Measurements from ENCODE around the gene DDI2. TPM values are rescaled to one million over a fixed set of nuclear protein-coding genes. Genes with fewer than 3 reads are reported as not detected.

The DDI2 gene
- total RNA-seq, 2 experiments from 2014 or later = 31.6 to 33.3 TPM

GRCh38 chr1:15714406-15715136, 97.3 kb downstream of the DDI2 start:
- peaks cover 3% of the 10 kb centered on the region for H3K4me1 Mint-ChIP-seq
- H3K27ac Mint-ChIP-seq = no peak overlapping the region
- no peaks in the 10 kb centered on the region for H3K9me3 Mint-ChIP-seq
- DNase-seq = no peak
- peaks cover 2% of the 10 kb centered on the region for H3K36me3 Mint-ChIP-seq
- no peak for ATAC-seq (ENCODE audit: low read depth)
- H3K4me3 Mint-ChIP-seq = no peak overlapping the region
- no peaks in the 10 kb centered on the region for H3K27me3 Mint-ChIP-seq
- POLR2A ChIA-PET = no interaction called here

- no peaks in the 10 kb centered on the region for H3K27me3 Mint-ChIP-seq
- ATAC-seq (ENCODE audit: low read depth) = no peak
- no peaks in the 10 kb centered on the region for H3K9me3 Mint-ChIP-seq
- no peaks in the 10 kb centered on the region for H3K4me1 Mint-ChIP-seq
- POLR2A ChIA-PET = no interaction called here
- no peak overlapping the region for H3K27ac Mint-ChIP-seq
- peaks cover 3% of the 10 kb centered on the region for H3K36me3 Mint-ChIP-seq
- DNase-seq = no peak
- no peak overlapping the region for H3K4me3 Mint-ChIP-seq
These were observed 100.3 kb downstream of the DDI2 start for GRCh38 chr1:15717418-15718125.

- no peak overlapping the region for H3K4me3 Mint-ChIP-seq
- peaks cover 3% of the 10 kb centered on the region for H3K36me3 Mint-ChIP-seq
- no peaks in the 10 kb centered on the region for H3K4me1 Mint-ChIP-seq
- DNase-seq (no peak), ATAC-seq (ENCODE audit: low read depth) (no peak)
- H3K9me3 Mint-ChIP-seq = no peaks in the 10 kb centered on the region
- H3K27me3 Mint-ChIP-seq = no peaks in the 10 kb centered on the region
- no peak overlapping the region for H3K27ac Mint-ChIP-seq
- POLR2A ChIA-PET = interaction anchor here (1.7 kb wide), 1 partner anchor 21 kb away, joined by 3 read pairs; no protein-coding TSS in a partner anchor
These were observed 100.9 kb downstream of the DDI2 start for GRCh38 chr1:15718199-15718601.

Other genes starting within 250 kb of the DDI2 start
- gene EFHD2, start 207.6 kb upstream of the DDI2 start, total RNA-seq = 10 to 100 TPM; 49.4 TPM
- 1 to 10 TPM in 1 of 2 experiments, under 1 TPM in 1; 0.39 to 1.0 TPM for gene CTRC, start 179.0 kb upstream of the DDI2 start, total RNA-seq
- gene CELA2A, start 160.7 kb upstream of the DDI2 start, total RNA-seq = not detected
- not detected for gene CELA2B, start 141.4 kb upstream of the DDI2 start, total RNA-seq
- 10 to 100 TPM in 1 of 2 experiments, 1 to 10 TPM in 1; 9.6 to 13.7 TPM for gene CASP9, start 93.2 kb upstream of the DDI2 start, total RNA-seq
- 10 to 100 TPM; 15.7 to 18.9 TPM for gene DNAJC16, start 90.6 kb upstream of the DDI2 start, total RNA-seq
- 1 to 10 TPM; 7.6 to 8.0 TPM for gene AGMAT, start 32.4 kb upstream of the DDI2 start, total RNA-seq
- gene PLEKHM2, start 66.9 kb downstream of the DDI2 start, total RNA-seq = 10 to 100 TPM; 47.7 to 56.6 TPM
- gene SLC25A34, start 118.8 kb downstream of the DDI2 start, total RNA-seq = 1 to 10 TPM; 1.6 to 2.7 TPM
- not detected for gene TMEM82, start 125.0 kb downstream of the DDI2 start, total RNA-seq
- gene FBLIM1, start 141.3 kb downstream of the DDI2 start, total RNA-seq = under 1 TPM in 1 of 2 experiments, not detected in 1; 0.26 TPM
- 1 to 10 TPM; 1.8 to 1.9 TPM for gene UQCRHL, start 190.2 kb downstream of the DDI2 start, total RNA-seq
- gene SPEN, start 230.2 kb downstream of the DDI2 start, total RNA-seq = 10 to 100 TPM; 68.8 to 69.8 TPM

Measured in activated naive CD8-positive, alpha-beta T cell treated with anti-CD3 and anti-CD28 coated beads, Interleukin-2, amount 10 ng/mL, durations not matched to agents 7 days and 5 days (primary cell).